Endothelial cell (in vitro differentiated cells): ENCODE data around the gene MBNL2. TPM values are rescaled to one million over a fixed set of nuclear protein-coding genes. Genes with fewer than 3 reads are reported as not detected.

Experiments
- DNase-seq: peaks from one replicate; pipeline ENCODE4 v3.0.0; 2021; ENCODE audit warnings: low spot score
- H3K27ac Mint-ChIP-seq: one replicate; pipeline ENCODE4 v1.8.0; 2021; ENCODE audit warnings: mixed read lengths, inconsistent platforms; ENCODE audit not compliant: unreplicated experiment
- H3K27me3 Mint-ChIP-seq: one replicate; pipeline ENCODE4 v1.8.0; 2021; ENCODE audit warnings: mild to moderate bottlenecking, moderate library complexity, mixed read lengths, inconsistent platforms; ENCODE audit not compliant: unreplicated experiment
- H3K36me3 Mint-ChIP-seq: one replicate; pipeline ENCODE4 v1.8.0; 2021; ENCODE audit warnings: mild to moderate bottlenecking, low read depth, mixed read lengths, inconsistent platforms; ENCODE audit not compliant: unreplicated experiment
- H3K4me1 Mint-ChIP-seq: one replicate; pipeline ENCODE4 v1.8.0; 2021; ENCODE audit warnings: mild to moderate bottlenecking, mixed read lengths, inconsistent platforms; ENCODE audit not compliant: unreplicated experiment
- H3K4me3 Mint-ChIP-seq: one replicate; pipeline ENCODE4 v1.8.0; 2021; ENCODE audit warnings: mild to moderate bottlenecking, mixed read lengths, inconsistent platforms; ENCODE audit not compliant: unreplicated experiment
- H3K9me3 Mint-ChIP-seq: one replicate; pipeline ENCODE4 v1.8.0; 2021; ENCODE audit warnings: mixed read lengths, inconsistent platforms; ENCODE audit not compliant: unreplicated experiment
- CTCF ChIP-seq: fragments of 200-600 bp; sonication (generic); IDR thresholded peaks from one replicate; pipeline ENCODE4 v1.5.0; 2021; ENCODE audit warnings: antibody characterized with exemption; ENCODE audit not compliant: unreplicated experiment
- total RNA-seq: library from RNA; stranded (reverse); fragmentation: NEBNext Ultra II Directional; extraction: Animal tissue kit (Norgen Biotek cat#: 25700); gene quantifications from one replicate; pipeline ENCODE4 v1.2.1, GENCODE V29; 2021; ENCODE audit not compliant: unreplicated experiment

Gene MBNL2
- total RNA-seq, 1 donor from 2014 or later: 137 TPM

GRCh38 chr13:97310809-97311436 is 88.8 kb downstream of the MBNL2 start:
- H3K4me1 Mint-ChIP-seq: peaks cover 28% of the 10 kb centered on the region
- no peak for TF ChIP-seq CTCF
- no peak overlapping the region for H3K27ac Mint-ChIP-seq
- H3K36me3 Mint-ChIP-seq: peaks cover 36% of the 10 kb centered on the region
- no peak overlapping the region for H3K4me3 Mint-ChIP-seq
- H3K9me3 Mint-ChIP-seq: no peaks in the 10 kb centered on the region
- H3K27me3 Mint-ChIP-seq: peaks cover 5% of the 10 kb centered on the region
- no peak for DNase-seq

GRCh38 chr13:97311956-97312355 is 89.8 kb downstream of the MBNL2 start:
- Mint-ChIP-seq H3K9me3 (no peaks in the 10 kb centered on the region), H3K27ac (no peak overlapping the region), H3K27me3 (peaks cover 9% of the 10 kb centered on the region), H3K4me1 (peaks cover 30% of the 10 kb centered on the region), H3K4me3 (no peak overlapping the region), H3K36me3 (peaks cover 43% of the 10 kb centered on the region)
- TF ChIP-seq CTCF: no peak
- DNase-seq: no peak

GRCh38 chr13:97313551-97314260 is 91.6 kb downstream of the MBNL2 start:
- TF ChIP-seq CTCF: no peak
- Mint-ChIP-seq H3K27me3 (peaks cover 9% of the 10 kb centered on the region), H3K9me3 (no peaks in the 10 kb centered on the region), H3K27ac (no peak overlapping the region), H3K4me1 (peaks cover 39% of the 10 kb centered on the region), H3K36me3 (peaks cover 50% of the 10 kb centered on the region), H3K4me3 (peak overlapping the region; percentile 0)
- DNase-seq: no peak

GRCh38 chr13:97316390-97316789 is 94.3 kb downstream of the MBNL2 start:
- no peak overlapping the region for H3K4me3 Mint-ChIP-seq
- no peak for DNase-seq
- no peak overlapping the region for H3K27ac Mint-ChIP-seq
- H3K4me1 Mint-ChIP-seq: peaks cover 43% of the 10 kb centered on the region
- H3K36me3 Mint-ChIP-seq: peaks cover 48% of the 10 kb centered on the region
- H3K9me3 Mint-ChIP-seq: no peaks in the 10 kb centered on the region
- H3K27me3 Mint-ChIP-seq: peaks cover 4% of the 10 kb centered on the region
- no peak for TF ChIP-seq CTCF

- TF ChIP-seq CTCF: no peak
- Mint-ChIP-seq H3K27ac (no peak overlapping the region), H3K9me3 (no peaks in the 10 kb centered on the region), H3K4me3 (no peak overlapping the region), H3K27me3 (peaks cover 6% of the 10 kb centered on the region), H3K4me1 (peaks cover 58% of the 10 kb centered on the region), H3K36me3 (peaks cover 48% of the 10 kb centered on the region)
- no peak for DNase-seq
These were observed 95.8 kb downstream of the MBNL2 start for GRCh38 chr13:97317933-97318332.
